GM18526 (cell line): ENCODE measurements around the gene WNT9A.

Source experiments
- POLR2A ChIP-seq: IDR thresholded peaks from 3 replicates; pipeline ENCODE4 v1.6.1; 2011; ENCODE audit not compliant: insufficient read length; ENCODE audit errors: extremely low read depth

WNT9A gene

DNA sequence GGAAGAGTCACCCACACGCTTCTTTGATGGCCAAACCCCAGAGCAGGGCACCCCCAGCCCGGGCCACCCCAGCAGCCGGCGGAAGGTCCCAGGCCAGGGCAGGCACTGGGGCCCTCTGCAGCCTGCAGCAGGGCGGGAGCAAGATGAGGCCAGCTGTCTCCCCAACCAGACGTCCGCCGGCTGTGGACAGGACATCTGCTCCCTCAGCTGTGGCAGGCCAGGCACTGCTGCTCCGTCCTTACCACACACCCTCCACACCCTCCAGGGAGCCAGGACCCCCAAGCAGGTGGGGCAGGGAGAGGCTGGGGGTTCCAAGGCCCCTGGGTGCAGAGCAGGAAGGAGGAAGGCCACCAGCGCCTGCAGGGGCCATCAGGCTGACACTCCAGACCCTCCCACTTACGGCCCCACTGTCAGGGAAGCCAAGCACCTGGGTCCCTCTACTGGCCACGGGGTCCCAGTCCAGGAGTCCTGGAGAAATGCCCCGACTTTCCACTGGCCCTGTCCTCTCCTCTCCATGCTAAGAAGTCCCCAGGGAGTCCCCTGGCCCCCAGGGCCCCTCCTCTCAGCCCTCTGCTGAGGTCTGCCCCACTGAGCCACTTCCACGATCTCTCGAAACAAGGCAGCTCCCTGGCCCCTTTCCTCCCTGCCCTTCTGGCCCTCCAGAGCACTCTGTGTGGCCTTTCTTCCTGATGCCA, 5.6 kb downstream of the WNT9A start:
- no peak for TF ChIP-seq POLR2A

DNA sequence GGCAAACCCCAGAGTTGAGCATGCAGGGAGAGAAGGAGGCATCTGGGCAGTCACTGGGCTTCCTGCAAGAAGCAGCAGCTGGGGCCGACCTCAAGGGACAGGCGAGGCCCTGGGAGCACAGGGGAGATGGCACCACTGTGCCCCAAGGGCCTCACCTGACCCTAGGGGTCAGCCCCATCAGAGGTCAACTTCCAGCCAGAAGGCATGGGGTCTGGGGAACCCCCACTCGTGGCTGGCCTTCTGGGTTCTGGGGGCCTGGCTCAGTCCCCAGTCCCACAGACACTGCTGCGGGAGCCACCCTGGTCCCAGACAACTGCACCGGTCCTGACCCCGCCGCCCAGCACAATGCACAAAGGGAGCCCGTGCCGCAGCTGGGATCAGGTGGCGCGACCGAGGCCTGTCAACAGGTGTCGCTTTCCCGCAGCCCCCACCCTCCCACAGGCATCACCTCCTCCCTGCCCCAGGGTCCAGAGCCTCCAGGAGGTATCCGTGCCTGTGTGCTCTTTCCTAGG, 6.2 kb downstream of the WNT9A start:
- TF ChIP-seq POLR2A: no peak

GRCh38 chr1:227940791-227941241, 6.9 kb downstream of the WNT9A start:
- TF ChIP-seq POLR2A: no peak

- TF ChIP-seq POLR2A: no peak
Measured at GRCh38 chr1:227939791-227940771, 7.7 kb downstream of the WNT9A start.

GRCh38 chr1:227938911-227939790, 8.6 kb downstream of the WNT9A start:
- TF ChIP-seq POLR2A: no peak

GRCh38 chr1:227938276-227938675, 9.5 kb downstream of the WNT9A start:
- no peak for TF ChIP-seq POLR2A

- no peak for TF ChIP-seq POLR2A
Measured at GRCh38 chr1:227937838-227938145, 9.9 kb downstream of the WNT9A start.

DNA sequence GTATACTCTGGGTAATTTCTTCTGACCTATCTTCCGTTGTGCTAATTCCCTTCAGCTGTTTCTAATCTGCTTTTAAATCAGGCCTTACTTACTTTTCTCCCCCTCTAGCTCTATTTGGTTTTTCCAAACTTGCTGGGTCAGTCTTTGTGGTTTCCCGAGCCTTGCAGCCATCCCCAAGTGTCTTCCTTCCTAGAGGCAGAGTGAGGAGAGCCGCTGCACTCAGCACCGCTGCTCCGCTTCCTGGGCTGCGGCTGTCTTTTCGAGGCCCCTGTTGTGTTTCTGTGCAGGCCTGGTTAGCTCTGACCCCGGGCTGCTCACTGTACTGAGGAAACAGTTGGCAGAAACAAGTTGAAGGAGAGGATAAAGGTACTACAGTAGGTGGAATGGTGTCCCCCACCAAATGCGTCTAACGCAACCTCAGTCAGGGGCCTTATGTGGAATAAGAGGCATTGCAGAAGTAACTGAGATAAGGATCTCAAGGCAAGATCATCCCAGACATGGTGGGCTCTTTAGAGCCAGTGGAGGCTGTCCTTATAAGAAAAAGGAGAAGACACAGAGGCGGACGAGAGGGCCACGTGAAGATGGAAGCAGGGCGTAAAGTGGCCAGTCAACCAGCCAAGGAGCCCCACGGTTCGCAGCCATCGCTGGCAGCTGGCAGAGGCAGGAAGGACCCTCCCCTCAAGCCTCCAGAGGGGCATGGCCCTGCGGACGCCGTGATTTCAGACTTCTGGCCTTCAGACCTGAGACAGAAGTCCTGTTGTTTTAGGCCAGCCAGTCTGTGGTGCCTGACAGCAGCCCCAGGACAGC, 10.5 kb downstream of the WNT9A start:
- no peak for TF ChIP-seq POLR2A

GRCh38 chr1:227935826-227936225, 11.9 kb downstream of the WNT9A start:
- TF ChIP-seq POLR2A: no peak

GRCh38 chr1:227934476-227935313, 13.0 kb downstream of the WNT9A start:
- no peak for TF ChIP-seq POLR2A

- no peak for TF ChIP-seq POLR2A
Measured at GRCh38 chr1:227929751-227930472, 17.8 kb downstream of the WNT9A start.

- no peak for TF ChIP-seq POLR2A
Measured at GRCh38 chr1:227928811-227929375, 18.8 kb downstream of the WNT9A start.
